HG02938 (cell line): Measurements from ENCODE around the gene LRRC70.
"Not testable (repeated sequence)": the region's sequence is repeated elsewhere in the genome, so short reads cannot be mapped to it uniquely, and the experiment has no call there.

Experiments
- ATAC-seq: cut with Tn5 transposase; IDR thresholded peaks from one replicate; pipeline ENCODE4 v1.9.1; 2021; ENCODE audit warnings: mild to moderate bottlenecking, moderate library complexity; ENCODE audit not compliant: unreplicated experiment

LRRC70 gene

DNA sequence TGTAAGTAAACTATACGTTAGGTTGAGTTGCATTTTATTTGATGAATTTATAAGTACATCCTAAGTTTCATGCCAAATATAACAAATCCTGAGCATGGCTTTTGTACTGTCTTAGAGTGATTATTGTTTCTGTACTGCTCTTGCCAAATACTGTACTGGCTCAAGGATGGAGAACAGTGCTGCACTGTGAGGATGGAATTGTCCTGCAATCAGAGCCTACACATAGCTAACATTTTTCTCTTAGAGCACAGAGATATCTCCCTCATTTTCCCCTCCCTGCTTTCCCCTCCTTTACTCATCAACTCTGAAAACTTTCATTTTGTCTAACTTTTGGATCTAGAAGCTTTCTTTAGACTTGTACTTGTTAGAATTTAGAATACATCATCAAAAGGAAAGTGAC is 28.3 kb downstream of the LRRC70 start:
- no peak for ATAC-seq

DNA sequence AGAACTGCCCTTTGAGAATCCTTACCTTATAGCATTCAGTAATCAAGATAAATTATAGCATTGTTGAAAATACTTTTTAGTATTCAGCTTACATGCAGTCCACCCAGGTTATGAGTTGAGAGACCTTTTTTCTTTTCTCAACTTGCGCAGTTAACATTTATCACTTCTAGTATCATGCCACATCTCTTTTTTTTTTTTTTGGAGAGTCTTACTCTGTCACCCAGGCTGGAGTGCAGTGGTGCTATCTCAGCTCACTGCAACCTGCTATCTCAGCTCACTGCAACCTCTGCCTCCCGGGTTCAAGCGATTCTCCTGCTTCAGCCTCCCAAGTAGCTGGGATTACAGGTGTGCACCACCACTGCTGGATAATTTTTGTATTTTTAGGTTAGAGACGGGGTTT is 29.0 kb downstream of the LRRC70 start:
- ATAC-seq, result no peak

DNA sequence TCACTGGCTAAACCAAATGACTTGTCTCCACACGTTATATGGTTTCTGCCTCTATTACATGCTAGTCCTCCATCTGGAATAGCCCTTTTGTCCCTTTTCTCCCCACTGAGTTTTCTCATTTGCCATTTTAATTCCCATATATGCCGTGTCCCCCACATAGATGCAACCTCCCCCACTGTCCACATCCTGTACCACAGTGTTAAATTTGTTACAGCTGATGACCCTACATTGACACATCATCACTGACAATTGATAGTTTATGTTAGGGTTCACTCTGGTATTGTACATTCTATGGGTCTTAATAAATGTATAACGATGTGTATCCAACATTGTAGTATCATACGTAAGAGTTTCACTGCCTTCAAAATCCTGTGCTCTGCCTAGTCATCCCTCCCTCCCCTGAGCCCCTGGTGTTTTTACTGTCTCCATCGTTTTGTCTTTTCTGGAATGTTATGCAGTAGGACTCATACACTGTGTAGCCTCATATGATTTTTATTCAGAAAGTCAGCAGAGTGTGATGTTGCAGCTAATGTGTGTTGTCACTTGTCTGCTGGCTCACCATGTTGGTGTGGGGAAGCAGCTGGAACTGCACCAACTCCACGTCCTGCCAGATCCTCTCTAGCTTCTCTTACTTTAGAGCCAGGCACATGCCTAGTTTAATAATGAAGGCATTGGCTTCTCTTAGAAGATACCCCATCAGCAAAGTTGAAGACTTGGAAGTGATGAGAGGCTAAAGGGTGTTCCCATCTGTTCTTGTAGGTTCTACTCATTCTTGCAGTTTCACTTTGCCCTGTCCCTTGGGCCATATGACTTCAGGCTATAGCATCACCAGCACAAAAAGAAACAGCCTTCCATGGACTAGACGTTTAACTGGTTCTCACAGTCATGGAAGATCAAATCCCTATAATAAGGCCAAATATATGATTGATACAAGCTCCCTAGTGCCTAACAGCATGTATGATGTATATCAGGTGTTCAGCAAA is 30.2 kb downstream of the LRRC70 start:
- ATAC-seq, result no peak

DNA sequence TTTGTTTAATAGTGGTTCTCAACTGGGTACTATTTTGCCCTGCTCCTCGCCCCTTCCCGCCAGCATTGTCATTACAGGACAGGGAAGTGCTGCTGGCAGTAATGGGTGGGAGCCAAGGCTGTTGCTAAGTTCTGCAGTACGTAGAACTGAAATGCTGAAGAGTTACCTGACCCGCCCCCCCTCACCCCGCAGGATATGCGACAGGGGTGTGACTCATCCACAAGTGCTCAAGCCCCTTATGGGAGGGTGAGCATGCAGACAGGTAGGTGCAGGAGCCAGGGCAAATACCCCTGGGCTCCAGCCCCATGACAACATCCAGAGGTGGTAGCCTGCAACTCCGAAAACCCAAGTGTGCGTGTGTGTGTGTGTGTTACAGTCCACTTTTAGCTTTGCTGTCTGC is 35.7 kb downstream of the LRRC70 start:
- ATAC-seq, result no peak

DNA sequence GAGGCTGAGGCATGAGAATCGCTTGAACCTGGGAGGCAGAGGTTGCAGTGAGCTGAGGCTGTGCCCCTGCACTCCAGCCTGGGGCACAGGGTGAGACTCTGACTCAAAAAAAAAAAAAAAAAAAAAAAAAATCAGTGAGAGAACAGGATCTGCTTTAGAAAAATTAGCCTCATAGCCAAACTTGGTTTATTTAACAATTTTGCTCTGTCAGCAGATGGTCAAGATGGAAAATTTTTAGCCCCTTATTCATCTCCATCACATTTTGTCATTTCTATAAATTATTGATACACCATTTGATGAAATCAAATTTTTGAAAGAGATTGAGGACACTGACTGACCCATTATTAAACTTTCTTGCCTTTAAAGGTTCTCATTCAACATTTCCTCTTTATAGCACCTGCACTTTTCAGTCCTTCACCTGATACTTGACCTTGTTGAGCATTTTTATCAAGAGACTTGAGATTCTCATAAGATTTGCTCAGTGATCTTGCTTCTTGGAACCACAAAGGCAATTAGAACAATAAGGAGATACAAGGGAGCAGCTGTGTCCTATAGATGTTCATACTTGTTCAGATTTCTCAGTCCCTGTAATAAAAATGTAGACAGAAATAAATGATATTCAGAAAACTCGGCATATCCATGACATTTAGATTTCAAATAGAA is 38.1 kb downstream of the LRRC70 start:
- no peak for ATAC-seq

DNA sequence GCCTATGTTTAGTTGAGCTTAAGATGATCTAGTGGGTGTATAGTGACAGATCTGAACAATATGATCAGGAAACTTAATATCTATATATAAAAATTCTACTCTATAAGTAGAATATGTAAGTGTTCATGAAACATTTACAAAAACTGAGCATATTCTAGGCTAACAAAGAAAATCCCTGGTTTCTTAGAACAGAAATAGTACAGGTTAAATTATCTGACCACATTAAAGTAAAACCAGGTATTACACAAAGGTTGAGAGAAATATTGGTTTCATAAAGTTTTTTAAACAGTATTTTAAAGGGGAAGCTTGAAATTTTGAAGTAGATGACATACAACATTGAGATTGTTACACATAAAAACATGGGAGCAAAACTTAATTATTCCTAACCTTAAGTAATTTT is 39.3 kb downstream of the LRRC70 start:
- ATAC-seq, result no peak

DNA sequence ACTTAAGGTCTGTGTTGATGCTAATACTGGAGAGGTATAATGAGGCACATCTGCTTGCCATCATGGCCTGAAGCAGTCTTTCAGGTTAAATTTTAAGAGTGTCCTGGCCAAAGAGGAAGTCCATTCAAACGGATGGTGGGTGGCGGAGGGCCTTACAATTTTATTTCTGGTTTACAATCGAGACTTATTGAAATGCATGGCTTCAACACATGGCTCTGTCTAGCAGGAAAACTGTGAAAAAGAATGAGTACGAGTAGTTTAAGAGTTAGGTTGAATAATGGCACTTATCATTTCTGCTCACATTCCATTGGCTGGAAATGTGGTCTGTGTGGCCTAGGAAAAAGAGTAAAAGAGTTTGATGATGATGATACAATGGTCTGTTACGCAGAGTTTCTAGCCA is 42.1 kb downstream of the LRRC70 start:
- no peak for ATAC-seq

DNA sequence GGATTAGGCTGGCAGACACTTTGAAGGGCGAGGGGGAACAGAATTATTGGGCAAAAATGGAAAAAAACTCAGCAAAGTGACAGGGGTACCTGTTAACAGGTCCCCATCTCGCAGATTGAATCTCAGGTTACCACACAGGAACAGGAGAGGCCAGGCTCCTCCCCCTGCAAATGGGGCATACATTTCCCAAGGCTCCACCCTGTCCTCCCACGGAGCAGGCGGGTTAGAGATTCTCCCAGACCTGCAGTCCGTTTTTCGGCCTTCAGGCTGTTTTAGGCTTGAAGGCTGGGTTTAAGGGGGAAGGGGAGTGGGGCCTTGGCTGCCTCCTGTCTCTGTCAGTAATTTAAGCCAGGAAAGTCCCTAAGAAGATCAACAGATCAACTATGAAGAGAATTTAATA is 42.7 kb downstream of the LRRC70 start:
- no peak for ATAC-seq

DNA sequence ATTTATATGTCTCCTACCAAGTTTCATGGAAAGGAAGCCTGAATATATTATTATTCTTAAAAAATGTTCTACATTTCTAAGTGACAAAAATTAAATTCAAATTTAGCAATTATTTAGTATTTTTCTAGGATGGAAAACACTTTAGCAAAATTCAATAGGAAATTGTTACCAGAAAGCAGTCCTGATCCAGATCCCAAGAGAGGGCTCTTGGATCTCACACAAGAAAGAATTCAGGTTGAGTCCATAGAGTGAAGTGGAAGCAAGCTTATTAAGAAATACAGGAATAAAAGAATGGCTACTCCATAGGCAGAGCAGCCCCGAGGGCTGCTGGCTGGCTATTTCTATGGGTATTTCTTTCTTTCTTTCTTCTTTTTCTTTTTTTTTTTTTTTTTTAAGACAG is 44.7 kb downstream of the LRRC70 start:
- ATAC-seq, result no peak

DNA sequence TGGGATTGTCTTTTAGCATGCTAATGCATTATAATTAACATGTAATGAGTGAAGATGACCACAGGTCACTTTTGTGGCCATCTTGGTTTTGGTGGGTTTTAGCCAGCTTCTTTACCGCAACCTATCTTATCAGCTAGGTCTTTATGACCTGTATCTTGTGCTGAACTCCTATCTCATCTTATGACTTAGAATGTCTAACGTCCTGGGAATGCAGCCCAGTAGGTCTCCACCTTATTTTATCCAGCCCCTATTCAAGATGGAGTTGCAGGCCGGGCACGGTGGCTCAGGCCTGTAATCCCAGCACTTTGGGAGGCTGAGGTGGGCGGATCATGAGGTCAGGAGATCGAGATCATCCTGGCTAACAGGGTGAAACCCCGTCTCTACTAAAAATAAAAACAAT is 45.8 kb downstream of the LRRC70 start:
- ATAC-seq, result not testable (repeated sequence)

DNA sequence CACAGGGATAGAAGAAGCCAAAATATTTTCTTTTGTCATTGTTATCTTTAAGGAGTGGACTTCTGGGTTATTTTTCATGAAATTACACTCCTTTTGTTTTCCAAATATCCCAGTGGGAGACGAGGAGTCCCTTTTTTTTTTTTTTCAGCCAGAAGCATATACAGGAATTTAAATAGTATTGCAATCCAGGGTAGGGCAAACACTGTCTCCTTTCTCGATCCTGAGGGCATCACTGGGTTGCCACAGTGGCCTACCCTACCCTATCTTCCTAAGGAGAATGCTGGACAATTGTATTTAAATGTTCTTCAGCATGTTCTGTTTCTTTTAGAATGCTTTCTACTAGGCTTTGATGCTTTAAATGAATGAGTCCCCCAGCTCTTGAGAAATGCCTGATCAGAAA is 47.9 kb downstream of the LRRC70 start:
- no peak for ATAC-seq

DNA sequence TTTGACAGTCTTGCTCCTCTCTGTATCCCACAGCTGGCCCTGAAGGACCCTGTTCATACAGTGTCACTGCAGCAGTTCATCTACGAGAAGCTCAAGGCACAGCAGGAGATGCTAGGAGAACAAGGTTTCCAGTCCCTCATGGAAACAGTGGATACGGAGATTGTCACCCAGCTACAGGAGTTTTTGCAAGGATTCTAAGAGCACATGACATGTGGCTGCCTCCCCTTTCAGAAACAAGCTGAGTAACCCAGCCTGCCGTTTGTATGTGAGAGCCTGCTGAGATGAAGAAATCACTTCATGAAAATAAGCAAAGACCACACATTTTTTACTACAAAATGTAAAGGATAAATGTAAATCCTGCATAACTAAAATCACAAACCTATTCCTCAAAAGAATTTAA is 48.5 kb downstream of the LRRC70 start:
- ATAC-seq, result no peak

DNA sequence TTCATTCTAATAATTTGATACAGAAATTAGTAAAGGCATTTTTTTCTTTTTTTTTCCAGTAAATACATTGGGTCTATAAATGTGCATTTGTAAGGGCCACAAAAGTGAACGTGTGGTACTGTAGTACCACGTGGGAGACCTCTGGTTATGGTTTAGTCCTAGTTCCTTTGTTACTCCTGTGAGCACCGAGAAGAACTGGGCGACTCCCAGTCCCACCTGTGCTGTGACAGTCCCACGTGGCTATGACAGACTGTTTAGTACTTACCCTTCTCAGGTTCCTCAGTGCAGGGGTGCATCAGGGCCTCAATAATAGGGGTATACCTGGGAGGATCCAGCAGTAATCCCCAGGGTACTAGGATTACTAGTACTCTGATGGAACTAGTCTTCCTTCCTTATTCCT is 49.3 kb downstream of the LRRC70 start:
- ATAC-seq, result no peak
